Measurements from ENCODE around the gene SCN9A. TPM values are rescaled to one million over a fixed set of nuclear protein-coding genes. Genes with fewer than 3 reads are reported as not detected.
A peak's percentile ranks its signal among the peaks of the same experiment; 100 is the strongest.

Gene SCN9A
- total and polyA plus RNA-seq, 9 of the 15 experiments (the other 6 are each of a cell fraction or from before 2014, with no cell fraction given) = 1.4 to 22.8 (median 7.1) TPM

- peak; percentile 44; the same call in 1 of the 2 replicates for TF ChIP-seq ZNF589 (CRISPR knock-in tag; IDR thresholded peaks at IDR 0.05; ENCODE audit: low read depth)
Observed at GRCh38 chr2:166361351-166362153, 14.2 kb downstream of the SCN9A start (continued).

DNA sequence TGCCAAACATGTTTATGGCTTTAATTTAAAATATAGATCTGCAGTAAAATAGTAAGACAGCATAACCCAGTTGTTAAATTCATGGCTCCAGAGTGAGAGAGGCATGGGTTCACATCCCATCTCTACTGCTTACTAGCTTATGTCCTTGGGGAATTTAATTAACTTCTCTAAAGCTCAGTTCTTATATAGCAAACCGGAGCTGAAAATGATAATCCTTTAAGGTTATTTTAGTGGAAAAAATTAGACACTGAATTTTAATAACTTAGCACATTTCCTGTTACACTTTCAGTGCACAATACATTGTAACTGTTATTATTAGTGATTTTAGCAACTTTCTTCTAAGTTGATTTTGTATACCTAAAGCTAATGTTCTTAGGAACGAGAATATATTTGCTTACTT is 14.8 kb downstream of the SCN9A start:
- Histone ChIP-seq H4K20me1 (replicated peaks; ENCODE audit: control insufficient read depth, insufficient read depth, low read length) (no peaks in the 10 kb centered on the region), H2AFZ (ENCODE audit: low read depth, low read length) (peak overlapping the region; percentile 40), H3K4me2 (ENCODE audit: insufficient read depth, low read length) (no peak overlapping the region), H3K4me3 (no peak overlapping the region), H3K9me3 (replicated peaks; ENCODE audit: control insufficient read depth, insufficient read depth, low read depth, low read length) (no peaks in the 10 kb centered on the region), H3K27me3 (ENCODE audit: control insufficient read depth in 2 of 2, insufficient read depth in 2 of 2, low read length in 2 of 2) (no peaks in the 10 kb centered on the region), H3K9ac (ENCODE audit: insufficient read depth in 1 of 2, low read depth in 2 of 2, low read length in 2 of 2) (no peak overlapping the region; a peak in 1 of 4 replicates), H3K27ac (ENCODE audit: extremely low read depth, low read depth, low read length) (peak overlapping the region; percentile 34; the same call in 2 of the 3 replicates), H3K79me2 (ENCODE audit: control insufficient read depth, insufficient read depth, low read length) (peaks cover 78% of the 10 kb centered on the region), H3K4me1 (replicated peaks in 1 of 2; ENCODE audit: control insufficient read depth in 2 of 2, insufficient read depth in 2 of 2, low read length in 2 of 2) (peaks cover 9 to 54% of the 10 kb centered on the region in 2 experiments), H3K9me1 (ENCODE audit: control insufficient read depth, insufficient read depth, low read length) (no peaks in the 10 kb centered on the region), H3K36me3 (ENCODE audit: control insufficient read depth, insufficient read depth, low read length) (no peaks in the 10 kb centered on the region)
- ChIA-PET POLR2A (interaction anchor here (1.0 to 1.5 kb wide), 4 partner anchors 11 to 26 kb away, joined by 3 to 5 read pairs (median 4); no protein-coding TSS in a partner anchor), CTCF (ENCODE audit: low intra/inter-chr PET ratio) (interaction anchor here (1.2 kb wide), 1 partner anchor 55 kb away, joined by 3 read pairs; no protein-coding TSS in a partner anchor)
- no TSS peak for BruUV-seq (replicated peaks)
- WGBS (ENCODE audit: insufficient coverage, low coverage, missing lambda C conversion rate) = 19% methylated on average over 2 of the region's 2 CpGs
- no peak for DNase-seq (ENCODE audit: extremely low read depth in 1 of 4, low spot score in 3 of 4)
- in situ Hi-C loops (cut with MboI) (no loop called here), intact Hi-C loops (cut with micrococcal nuclease) (loop anchor here (1.0 to 5.0 kb wide), 3 partner anchors 23 to 156 kb away; no protein-coding TSS in a partner anchor)
- ATAC-seq = peak; percentile 35
- no peak for FAIRE-seq
- TF ChIP-seq, protein P1, sequence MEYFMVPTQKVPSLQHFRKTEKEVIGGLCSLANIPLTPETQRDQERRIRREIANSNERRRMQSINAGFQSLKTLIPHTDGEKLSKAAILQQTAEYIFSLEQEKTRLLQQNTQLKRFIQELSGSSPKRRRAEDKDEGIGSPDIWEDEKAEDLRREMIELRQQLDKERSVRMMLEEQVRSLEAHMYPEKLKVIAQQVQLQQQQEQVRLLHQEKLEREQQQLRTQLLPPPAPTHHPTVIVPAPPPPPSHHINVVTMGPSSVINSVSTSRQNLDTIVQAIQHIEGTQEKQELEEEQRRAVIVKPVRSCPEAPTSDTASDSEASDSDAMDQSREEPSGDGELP (CRISPR knock-in tag; IDR thresholded peaks at IDR 0.05; ENCODE audit: borderline replicate concordance) = no peak
- TF ChIP-seq NR3C1 (CRISPR knock-in tag; IDR thresholded peaks at IDR 0.05) = no peak
- TF ChIP-seq, protein P2, sequence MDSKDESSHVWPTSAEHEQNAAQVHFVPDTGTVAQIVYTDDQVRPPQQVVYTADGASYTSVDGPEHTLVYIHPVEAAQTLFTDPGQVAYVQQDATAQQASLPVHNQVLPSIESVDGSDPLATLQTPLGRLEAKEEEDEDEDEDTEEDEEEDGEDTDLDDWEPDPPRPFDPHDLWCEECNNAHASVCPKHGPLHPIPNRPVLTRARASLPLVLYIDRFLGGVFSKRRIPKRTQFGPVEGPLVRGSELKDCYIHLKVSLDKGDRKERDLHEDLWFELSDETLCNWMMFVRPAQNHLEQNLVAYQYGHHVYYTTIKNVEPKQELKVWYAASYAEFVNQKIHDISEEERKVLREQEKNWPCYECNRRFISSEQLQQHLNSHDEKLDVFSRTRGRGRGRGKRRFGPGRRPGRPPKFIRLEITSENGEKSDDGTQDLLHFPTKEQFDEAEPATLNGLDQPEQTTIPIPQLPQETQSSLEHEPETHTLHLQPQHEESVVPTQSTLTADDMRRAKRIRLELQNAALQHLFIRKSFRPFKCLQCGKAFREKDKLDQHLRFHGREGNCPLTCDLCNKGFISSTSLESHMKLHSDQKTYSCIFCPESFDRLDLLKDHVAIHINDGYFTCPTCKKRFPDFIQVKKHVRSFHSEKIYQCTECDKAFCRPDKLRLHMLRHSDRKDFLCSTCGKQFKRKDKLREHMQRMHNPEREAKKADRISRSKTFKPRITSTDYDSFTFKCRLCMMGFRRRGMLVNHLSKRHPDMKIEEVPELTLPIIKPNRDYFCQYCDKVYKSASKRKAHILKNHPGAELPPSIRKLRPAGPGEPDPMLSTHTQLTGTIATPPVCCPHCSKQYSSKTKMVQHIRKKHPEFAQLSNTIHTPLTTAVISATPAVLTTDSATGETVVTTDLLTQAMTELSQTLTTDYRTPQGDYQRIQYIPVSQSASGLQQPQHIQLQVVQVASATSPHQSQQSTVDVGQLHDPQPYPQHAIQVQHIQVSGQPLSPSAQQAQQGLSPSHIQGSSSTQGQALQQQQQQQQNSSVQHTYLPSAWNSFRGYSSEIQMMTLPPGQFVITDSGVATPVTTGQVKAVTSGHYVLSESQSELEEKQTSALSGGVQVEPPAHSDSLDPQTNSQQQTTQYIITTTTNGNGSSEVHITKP (IDR thresholded peaks at IDR 0.05; ENCODE audit: partially characterized antibody) = no peak
- TF ChIP-seq MTF1 (CRISPR knock-in tag; IDR thresholded peaks at IDR 0.05; ENCODE audit: borderline replicate concordance) = no peak
- TF ChIP-seq FUS (optimal IDR thresholded peaks at IDR 0.05; ENCODE audit: low read depth, low read length) = no peak
- no peak for TF ChIP-seq ZNF3 (CRISPR knock-in tag; IDR thresholded peaks at IDR 0.05)
- no peak for TF ChIP-seq ILF3 (IDR thresholded peaks at IDR 0.05; ENCODE audit: borderline replicate concordance)
- TF ChIP-seq PTBP1 (IDR thresholded peaks at IDR 0.05; ENCODE audit: low read depth, low read length) = no peak
- TF ChIP-seq CCNT2 (IDR thresholded peaks at IDR 0.05; ENCODE audit: borderline replicate concordance, extremely low read depth, insufficient read length, low read depth, low read length) = no peak
- no peak for TF ChIP-seq SRF (CRISPR knock-in tag; IDR thresholded peaks at IDR 0.05)
- TF ChIP-seq NCOA2 (IDR thresholded peaks at IDR 0.05; ENCODE audit: partially characterized antibody in 2 of 2) = no peak
- TF ChIP-seq DIDO1 (tag; IDR thresholded peaks at IDR 0.05; ENCODE audit: low read depth) = no peak
- TF ChIP-seq USF2 (CRISPR knock-in tag; IDR thresholded peaks at IDR 0.05) = no peak
